HG03558 (cell line): Measurements from ENCODE around the gene ESPN.
"Not testable (repeated sequence)": the region's sequence is repeated elsewhere in the genome, so short reads cannot be mapped to it uniquely, and the experiment has no call there.

Experiments
- ATAC-seq: cut with Tn5 transposase; IDR thresholded peaks from one replicate; pipeline ENCODE4 v1.9.1; 2021; ENCODE audit warnings: moderate number of reproducible peaks; ENCODE audit not compliant: unreplicated experiment; ENCODE audit errors: extremely low read depth

The ESPN gene

GRCh38 chr1:6427441-6428390, 3.1 kb downstream of the ESPN start:
- no peak for ATAC-seq

DNA sequence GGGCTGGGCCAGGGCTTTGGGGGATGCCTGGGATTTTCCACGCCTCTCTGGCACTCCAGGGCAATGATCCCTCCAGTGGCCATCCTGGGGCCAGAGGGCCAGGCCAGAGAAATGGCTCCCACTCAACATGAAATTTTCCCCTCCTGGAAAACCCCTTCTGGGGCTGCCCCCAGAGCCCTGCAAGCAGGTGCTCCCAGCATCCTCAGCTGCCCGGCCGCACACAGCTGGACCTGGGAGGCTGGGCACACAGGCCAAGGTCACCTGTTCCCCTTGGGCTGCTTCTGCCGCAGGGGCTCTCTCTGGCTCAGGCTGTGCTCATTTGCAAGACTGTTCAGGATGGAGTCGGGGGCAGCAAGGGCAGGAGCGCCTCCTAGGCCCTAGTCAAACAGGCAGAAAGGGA, 3.9 kb downstream of the ESPN start:
- not testable (repeated sequence) for ATAC-seq

GRCh38 chr1:6429660-6430411, 5.3 kb downstream of the ESPN start:
- ATAC-seq: not testable (repeated sequence)

DNA sequence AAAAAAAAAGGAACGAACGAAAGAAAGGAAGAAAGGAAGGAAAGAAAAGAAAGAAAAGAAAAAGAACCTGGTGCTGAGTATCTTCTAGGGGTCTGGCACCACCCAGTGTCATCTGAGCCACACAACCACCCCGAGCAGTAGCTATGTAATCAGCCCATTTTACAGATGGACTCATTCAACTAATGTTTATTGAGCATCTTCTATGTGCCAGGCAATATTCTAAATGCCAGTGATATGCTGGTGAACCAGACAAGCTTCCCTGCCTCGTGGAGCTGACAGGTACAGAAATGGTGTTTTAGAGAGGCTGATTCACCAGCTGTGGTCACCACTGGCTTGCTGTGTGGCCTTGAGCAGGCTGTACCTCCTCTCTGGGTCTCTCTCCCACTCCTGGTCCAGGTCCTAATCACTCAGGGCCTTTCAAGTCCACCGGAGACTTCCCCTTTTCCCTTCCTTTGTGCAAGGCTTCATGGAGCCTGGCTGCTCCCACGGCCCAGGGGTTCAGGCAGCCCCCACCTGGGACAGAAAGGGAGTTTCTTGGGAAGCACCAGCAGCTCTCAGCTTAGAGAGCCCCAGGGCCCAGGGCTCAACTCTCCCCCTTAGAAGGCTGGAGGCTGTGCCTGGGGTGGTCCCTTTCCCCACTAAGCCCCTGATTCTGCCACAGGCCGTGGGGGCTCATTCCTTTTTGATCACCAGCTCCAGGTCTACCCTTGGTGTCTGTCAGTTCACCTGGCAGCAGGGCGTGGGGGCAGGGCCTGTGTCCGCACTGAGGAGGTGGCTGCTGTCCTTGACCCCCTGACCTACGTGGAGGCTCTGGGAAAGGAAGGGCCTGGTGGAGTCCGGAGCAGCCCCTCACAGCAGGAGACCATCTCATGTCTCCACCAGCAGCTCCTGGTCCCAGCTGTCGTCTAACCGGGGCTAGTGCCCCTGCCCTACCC, 7.3 kb downstream of the ESPN start:
- ATAC-seq: not testable (repeated sequence)

DNA sequence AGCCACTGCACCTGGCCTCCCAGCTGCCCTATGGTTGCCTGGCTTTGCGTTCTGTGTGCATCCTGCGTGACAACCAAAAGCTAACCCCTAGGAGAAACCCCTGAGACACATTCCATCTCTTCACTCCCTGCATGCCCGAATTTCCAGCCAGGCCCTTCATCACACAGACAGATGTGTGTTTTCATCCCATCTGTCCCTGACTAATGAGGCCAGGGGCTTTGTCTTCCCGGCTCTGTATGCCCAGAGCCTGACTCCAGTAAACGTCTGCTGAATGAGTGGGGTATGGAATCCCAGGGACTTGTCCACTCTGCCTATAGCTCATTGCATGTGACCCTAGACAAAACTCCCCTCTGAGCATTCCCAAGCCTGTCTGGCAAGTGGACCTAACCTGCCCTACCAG, 9.6 kb downstream of the ESPN start:
- no peak for ATAC-seq

- ATAC-seq: no peak
Measured at GRCh38 chr1:6435129-6435528, 10.6 kb downstream of the ESPN start.

- no peak for ATAC-seq
Measured at GRCh38 chr1:6435547-6435946, 11.0 kb downstream of the ESPN start.

DNA sequence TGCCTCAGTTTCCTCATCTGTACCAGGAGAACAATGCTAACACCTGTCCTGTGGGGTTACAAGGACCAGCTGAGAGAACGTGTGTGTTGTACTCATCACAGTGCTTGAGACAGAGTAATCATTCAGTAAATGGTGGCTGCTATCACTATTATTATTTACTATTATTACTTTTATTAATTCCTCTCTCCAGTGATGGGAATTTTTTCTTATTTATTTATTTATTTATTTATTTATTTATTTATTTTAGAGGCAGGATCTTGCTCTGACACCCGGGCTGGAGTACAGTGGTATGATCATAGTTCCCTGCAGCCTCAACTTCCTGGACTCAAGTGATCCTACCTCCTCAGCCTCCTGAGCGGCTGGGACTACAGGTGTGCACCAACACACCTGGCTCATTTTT, 11.7 kb downstream of the ESPN start:
- ATAC-seq: not testable (repeated sequence)

GRCh38 chr1:6437012-6437700, 12.6 kb downstream of the ESPN start:
- not testable (repeated sequence) for ATAC-seq

DNA sequence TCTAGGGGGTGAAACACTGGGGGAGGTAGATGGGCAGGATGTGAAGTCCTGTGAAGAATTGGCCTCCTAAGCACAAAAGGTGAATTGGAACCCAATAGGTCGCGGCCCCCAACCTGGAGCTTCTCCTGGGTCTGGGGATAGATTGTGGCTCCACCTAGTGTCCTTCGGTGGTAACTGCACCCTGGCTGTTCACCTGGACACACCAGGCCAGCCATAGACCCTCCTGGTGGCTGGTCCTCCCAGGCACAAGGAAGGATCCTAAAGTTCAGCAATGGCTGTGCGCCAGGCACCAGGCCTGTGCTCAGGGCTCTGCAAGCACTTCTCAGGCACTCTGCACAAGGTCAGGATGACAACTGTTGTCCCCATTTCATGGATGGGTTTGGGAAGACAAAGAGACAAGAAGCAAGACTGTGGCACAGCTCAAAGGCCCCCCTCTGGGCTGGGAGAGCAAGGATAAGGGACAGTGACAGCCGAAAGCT, 13.5 kb downstream of the ESPN start:
- ATAC-seq: no peak

DNA sequence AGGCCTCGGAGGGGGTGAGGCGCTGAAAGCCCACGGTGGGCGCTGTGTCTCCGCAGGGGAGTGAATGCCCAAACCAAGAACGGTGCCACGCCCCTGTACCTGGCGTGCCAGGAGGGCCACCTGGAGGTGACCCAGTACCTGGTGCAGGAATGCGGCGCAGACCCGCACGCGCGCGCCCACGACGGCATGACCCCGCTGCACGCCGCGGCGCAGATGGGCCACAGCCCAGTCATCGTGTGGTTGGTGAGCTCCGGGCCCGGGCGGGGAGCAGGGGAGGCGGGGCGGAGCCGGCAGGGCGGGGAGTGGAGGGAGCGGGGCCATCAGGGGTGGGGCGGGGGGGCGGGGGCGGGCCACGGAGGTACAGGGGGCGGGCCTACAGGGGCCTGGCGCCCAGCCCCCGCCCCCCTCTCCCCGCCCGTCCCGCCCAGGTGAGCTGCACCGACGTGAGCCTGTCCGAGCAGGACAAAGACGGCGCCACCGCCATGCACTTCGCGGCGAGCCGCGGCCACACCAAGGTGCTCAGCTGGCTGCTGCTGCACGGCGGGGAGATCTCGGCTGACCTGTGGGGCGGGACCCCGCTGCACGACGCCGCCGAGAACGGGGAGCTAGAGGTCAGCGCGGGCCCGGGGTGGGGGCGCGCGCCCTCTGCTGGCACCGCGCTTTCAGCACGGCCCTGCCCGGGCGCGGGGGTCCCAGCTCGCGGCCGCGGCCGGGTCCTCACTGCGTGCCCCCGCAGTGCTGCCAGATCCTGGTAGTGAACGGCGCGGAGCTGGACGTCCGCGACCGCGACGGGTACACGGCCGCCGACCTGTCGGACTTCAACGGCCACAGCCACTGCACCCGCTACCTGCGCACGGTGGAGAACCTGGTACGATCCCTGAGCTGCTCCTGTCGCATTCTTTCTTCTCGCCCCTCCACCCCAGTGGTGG, 15.9 kb downstream of the ESPN start:
- ATAC-seq: no peak

GRCh38 chr1:6441586-6441985, 17.0 kb downstream of the ESPN start:
- ATAC-seq: no peak

GRCh38 chr1:6443339-6444115, 19.0 kb downstream of the ESPN start:
- ATAC-seq: no peak

- no peak for ATAC-seq
Measured at GRCh38 chr1:6444377-6444776, 19.8 kb downstream of the ESPN start.

GRCh38 chr1:6445062-6445763, 20.6 kb downstream of the ESPN start:
- no peak for ATAC-seq

DNA sequence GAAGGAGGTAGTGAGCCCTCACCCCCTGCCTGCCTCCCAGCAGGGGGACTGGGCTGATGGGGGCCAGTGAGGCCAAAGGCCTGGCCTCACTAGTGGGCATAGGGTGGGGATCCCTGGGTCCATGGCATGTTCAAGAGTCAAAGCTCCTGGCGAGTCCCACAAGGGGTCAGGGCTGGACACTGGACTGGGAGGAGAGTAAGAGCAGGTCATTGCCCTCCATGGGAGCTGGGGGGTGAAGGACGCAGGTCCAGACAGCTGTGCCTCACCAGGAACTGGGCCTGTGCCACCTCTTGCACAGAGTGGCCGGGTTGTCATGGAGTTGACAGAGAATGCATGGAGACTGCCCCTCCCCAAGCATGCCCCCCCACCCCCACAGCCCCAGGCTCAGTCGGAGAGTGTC, 21.4 kb downstream of the ESPN start:
- ATAC-seq: not testable (repeated sequence)

- ATAC-seq: no peak
Measured at GRCh38 chr1:6446665-6447015, 22.1 kb downstream of the ESPN start.
